Measurements from ENCODE around the gene CFAP73. TPM values are rescaled to one million over a fixed set of nuclear protein-coding genes. Genes with fewer than 3 reads are reported as not detected.
A peak's percentile ranks its signal among the peaks of the same experiment; 100 is the strongest.

The CFAP73 gene
- total RNA-seq, 2 experiments from 2014 or later, result 1.7 to 1.9 TPM

DNA sequence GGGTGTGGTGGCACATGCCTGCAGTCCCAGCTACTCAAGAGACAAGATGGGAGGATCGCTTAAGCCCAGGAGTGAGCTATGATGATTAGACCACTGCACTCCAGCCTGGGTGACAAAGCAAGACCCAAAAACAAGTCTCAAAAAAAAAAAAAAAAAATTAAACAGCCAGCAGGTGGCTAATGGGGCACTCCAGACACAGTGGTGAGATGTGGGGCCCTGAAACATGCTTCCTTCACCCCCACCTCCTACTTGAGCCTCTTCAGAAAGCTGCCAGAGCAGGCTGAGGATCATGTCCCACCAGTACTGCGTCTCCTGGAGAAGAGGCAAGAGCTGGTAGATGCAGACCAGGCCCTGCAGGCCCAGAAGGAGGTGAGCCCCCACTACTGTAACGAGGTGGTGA, 2.1 kb downstream of the CFAP73 start:
- Mint-ChIP-seq H3K27me3 (peaks cover 21% of the 10 kb centered on the region), H3K4me3 (peak overlapping the region; percentile 72), H3K4me1 (ENCODE audit: low read depth) (peaks cover 19% of the 10 kb centered on the region), H3K36me3 (ENCODE audit: low read depth) (no peaks in the 10 kb centered on the region), H3K9me3 (peaks cover 5% of the 10 kb centered on the region), H3K27ac (no peak overlapping the region)
- ChIA-PET CTCF (interaction anchor here (1.5 to 8.7 kb wide), 8 partner anchors 10 to 158 kb away, joined by 3 to 65 read pairs (median 10); partner anchors contain the start of gene RASAL1), POLR2A (interaction anchor here (2.4 kb wide), 1 partner anchor 17 kb away, joined by 12 read pairs; the partner anchor contains the start of gene RASAL1)
- no peak for ATAC-seq
- TF ChIP-seq, protein P1, sequence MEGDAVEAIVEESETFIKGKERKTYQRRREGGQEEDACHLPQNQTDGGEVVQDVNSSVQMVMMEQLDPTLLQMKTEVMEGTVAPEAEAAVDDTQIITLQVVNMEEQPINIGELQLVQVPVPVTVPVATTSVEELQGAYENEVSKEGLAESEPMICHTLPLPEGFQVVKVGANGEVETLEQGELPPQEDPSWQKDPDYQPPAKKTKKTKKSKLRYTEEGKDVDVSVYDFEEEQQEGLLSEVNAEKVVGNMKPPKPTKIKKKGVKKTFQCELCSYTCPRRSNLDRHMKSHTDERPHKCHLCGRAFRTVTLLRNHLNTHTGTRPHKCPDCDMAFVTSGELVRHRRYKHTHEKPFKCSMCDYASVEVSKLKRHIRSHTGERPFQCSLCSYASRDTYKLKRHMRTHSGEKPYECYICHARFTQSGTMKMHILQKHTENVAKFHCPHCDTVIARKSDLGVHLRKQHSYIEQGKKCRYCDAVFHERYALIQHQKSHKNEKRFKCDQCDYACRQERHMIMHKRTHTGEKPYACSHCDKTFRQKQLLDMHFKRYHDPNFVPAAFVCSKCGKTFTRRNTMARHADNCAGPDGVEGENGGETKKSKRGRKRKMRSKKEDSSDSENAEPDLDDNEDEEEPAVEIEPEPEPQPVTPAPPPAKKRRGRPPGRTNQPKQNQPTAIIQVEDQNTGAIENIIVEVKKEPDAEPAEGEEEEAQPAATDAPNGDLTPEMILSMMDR (IDR thresholded peaks at IDR 0.05), result no peak
- intact Hi-C loops (cut with micrococcal nuclease), result loop anchor here (5.0 kb wide), 1 partner anchor 104 kb away; no protein-coding TSS in a partner anchor
- no peak for DNase-seq

DNA sequence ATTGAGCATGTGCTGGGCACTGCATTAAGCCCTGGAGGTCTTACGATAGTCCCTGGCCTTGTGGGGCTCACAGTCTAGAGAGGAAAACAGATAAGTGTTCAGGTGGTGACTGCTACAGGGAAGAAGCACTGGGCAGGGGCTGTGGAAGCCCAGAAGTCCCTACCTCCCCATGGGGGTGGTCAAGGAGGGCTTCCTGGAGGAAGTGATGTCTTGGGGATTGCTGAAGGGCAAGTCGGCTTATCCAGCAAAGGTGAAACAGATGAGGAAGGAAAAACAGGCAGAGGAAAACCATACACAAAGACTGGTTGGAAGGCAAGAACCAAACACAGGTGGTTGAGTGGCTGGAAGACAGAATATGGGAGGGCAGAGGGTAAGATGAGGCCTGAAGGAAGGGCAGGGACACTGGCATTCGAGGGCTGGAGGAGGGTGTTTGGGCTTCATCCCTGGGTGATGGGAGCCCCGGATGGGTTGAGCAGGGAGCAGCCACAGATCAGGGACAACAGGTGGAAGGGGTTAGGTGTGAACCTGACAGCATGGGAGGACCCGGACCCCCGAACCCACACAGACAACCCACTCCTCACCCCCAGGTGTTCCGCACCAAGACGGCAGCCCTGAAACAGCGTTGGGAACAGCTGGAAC, 2.8 kb downstream of the CFAP73 start:
- Mint-ChIP-seq H3K27me3 (peaks cover 21% of the 10 kb centered on the region), H3K36me3 (ENCODE audit: low read depth) (no peaks in the 10 kb centered on the region), H3K9me3 (peaks cover 3% of the 10 kb centered on the region), H3K4me1 (ENCODE audit: low read depth) (peaks cover 24% of the 10 kb centered on the region), H3K27ac (no peak overlapping the region), H3K4me3 (peak overlapping the region; percentile 72)
- intact Hi-C loops (cut with micrococcal nuclease), result loop anchor here (5.0 kb wide), 1 partner anchor 105 kb away; no protein-coding TSS in a partner anchor
- ChIA-PET CTCF (interaction anchor here (0.8 to 8.7 kb wide), 23 partner anchors 10 to 165 kb away, joined by 3 to 65 read pairs (median 5); partner anchors contain the start of gene RASAL1), POLR2A (interaction anchor here (1.1 to 2.4 kb wide), 3 partner anchors 10 to 85 kb away, joined by 4 to 12 read pairs (median 5); partner anchors contain the start of gene RASAL1)
- DNase-seq (no peak), ATAC-seq (no peak)
- TF ChIP-seq, protein P1 (IDR thresholded peaks at IDR 0.05), result no peak

DNA sequence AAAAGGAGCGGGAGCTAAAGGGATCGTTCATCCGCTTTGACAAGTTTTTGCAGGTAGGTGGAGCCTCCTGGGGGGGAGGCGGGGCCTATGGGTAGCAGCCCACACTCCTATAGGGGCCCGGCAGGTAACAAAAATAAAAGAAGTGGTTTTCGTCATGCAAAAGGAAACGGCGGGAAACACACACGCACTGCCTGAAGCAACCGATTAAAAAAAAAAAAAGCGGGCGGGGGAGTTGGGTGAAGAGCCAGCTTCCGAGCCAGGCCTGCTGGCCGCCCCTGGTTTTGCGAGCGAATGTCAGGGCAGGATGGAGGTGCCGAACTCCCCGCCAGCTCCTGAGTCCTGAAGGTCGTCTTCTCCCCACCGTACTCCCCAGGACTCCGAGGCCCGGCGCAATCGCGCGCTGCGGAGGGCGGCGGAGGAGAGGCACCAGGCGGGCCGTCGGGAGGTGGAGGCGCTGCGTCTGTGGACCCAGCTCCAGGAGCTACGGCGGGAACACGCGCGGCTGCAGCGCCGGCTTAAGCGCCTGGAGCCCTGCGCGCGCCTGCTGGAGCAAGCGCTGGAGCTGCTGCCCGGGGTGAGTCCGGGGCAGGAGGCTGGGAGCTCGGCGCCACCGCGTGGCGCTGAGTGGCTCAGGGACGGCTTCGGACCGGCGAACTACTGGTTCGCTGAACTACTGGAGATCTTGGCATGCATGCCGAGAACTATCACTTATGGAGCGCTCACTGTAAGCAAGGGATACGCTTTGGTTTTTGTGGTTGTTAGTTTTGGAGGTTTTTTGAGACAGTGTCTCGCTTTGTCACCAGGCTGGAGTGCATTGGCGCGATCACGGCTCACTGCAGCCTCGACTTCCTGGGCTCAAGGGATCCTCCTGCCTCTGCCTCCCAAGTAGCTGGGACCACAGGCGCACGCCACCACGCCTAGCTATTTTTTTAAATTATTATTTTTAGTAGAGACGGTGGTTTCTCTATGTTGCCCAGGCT, 3.6 kb downstream of the CFAP73 start:
- TF ChIP-seq, protein P1 (IDR thresholded peaks at IDR 0.05), result peak; percentile 51
- DNase-seq (peak; percentile 83), ATAC-seq (peak; percentile 83)
- Mint-ChIP-seq H3K9me3 (no peaks in the 10 kb centered on the region), H3K4me1 (ENCODE audit: low read depth) (peaks cover 28% of the 10 kb centered on the region), H3K4me3 (peak overlapping the region; percentile 72), H3K27ac (peak overlapping the region; percentile 73), H3K27me3 (peaks cover 21% of the 10 kb centered on the region), H3K36me3 (ENCODE audit: low read depth) (no peaks in the 10 kb centered on the region)
- CTCF ChIA-PET, result interaction anchor here (0.6 to 8.7 kb wide), 23 partner anchors 8 to 166 kb away, joined by 3 to 65 read pairs (median 5); partner anchors contain the start of gene RASAL1
- intact Hi-C loops (cut with micrococcal nuclease), result loop anchor here (5.0 kb wide), 1 partner anchor 106 kb away; no protein-coding TSS in a partner anchor
- POLR2A ChIA-PET, result interaction anchor here (0.6 to 2.4 kb wide), 6 partner anchors 11 to 745 kb away, joined by 3 to 12 read pairs (median 4); partner anchors contain the start of gene RASAL1

DNA sequence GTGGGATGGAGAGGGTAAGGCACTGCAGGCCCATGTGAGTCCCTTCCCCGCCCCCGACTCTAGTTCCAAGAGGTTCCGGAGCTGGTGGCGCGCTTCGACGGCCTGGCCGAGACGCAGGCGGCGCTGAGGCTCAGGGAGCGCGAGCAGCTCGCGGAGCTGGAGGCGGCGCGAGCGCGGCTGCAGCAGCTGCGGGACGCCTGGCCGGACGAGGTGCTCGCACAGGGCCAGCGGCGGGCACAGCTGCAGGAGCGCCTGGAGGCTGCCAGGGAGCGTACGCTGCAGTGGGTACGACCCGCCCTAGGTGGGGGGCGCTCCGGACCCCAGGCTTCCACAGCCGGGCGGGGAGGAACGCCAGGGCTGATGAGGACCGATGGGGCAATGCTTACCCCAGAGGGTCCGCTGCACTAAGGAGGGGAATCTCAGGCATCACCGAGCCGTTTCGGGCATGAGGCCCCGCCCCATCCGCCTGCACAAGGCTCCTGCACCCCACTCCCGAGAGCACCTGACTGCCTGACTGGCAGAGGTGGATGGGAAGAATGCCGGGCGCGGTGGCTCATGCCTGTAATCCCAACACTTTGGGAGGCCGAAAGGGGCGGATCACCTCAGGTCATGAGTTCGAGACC, 4.9 kb downstream of the CFAP73 start:
- intact Hi-C loops (cut with micrococcal nuclease), result loop anchor here (5.0 kb wide), 1 partner anchor 107 kb away; no protein-coding TSS in a partner anchor
- ChIA-PET CTCF (interaction anchor here (0.6 to 8.7 kb wide), 11 partner anchors 11 to 196 kb away, joined by 3 to 65 read pairs (median 10); partner anchors contain the start of gene RASAL1), POLR2A (interaction anchor here (0.6 to 1.5 kb wide), 4 partner anchors 18 to 746 kb away, joined by 3 to 4 read pairs (median 3); no protein-coding TSS in a partner anchor)
- H3K36me3 Mint-ChIP-seq (ENCODE audit: low read depth), result peaks cover 2% of the 10 kb centered on the region
- ATAC-seq, result no peak
- no peaks in the 10 kb centered on the region for H3K9me3 Mint-ChIP-seq
- no peak overlapping the region for H3K27ac Mint-ChIP-seq
- peak overlapping the region; percentile 72 for H3K4me3 Mint-ChIP-seq
- peak; percentile 41 for DNase-seq
- TF ChIP-seq, protein P1 (IDR thresholded peaks at IDR 0.05), result no peak
- H3K27me3 Mint-ChIP-seq, result peaks cover 21% of the 10 kb centered on the region
- H3K4me1 Mint-ChIP-seq (ENCODE audit: low read depth), result peaks cover 28% of the 10 kb centered on the region
